ENCODE measurements around the gene KMT5B.

Gene KMT5B

GRCh38 chr11:68256331-68256741 is 43.2 kb upstream of the KMT5B start:
- WGBS = 51% methylated on average over 9 of the region's 9 CpGs
- H3K27me3 ChIP-seq (ENCODE audit: control insufficient read depth in 1 of 2, insufficient read depth in 1 of 2, low read length in 2 of 2) = no peaks in the 10 kb centered on the region

GRCh38 chr11:68255526-68255925 is 42.4 kb upstream of the KMT5B start:
- Histone ChIP-seq H3K18ac (ENCODE audit: low read depth in 1 of 2, low read length in 2 of 2) (peak overlapping the region in 1 of 2 experiments; percentile 51), H2BK120ac (ENCODE audit: low read depth, low read length) (no peak overlapping the region), H2AFZ (ENCODE audit: low read depth, low read length) (no peak overlapping the region), H3K27me3 (ENCODE audit: control insufficient read depth in 1 of 2, insufficient read depth in 1 of 2, low read length in 2 of 2) (no peaks in the 10 kb centered on the region), H3K79me1 (replicated peaks; ENCODE audit: low read length, poor library complexity, severe bottlenecking) (no peaks in the 10 kb centered on the region), H3K4me2 (ENCODE audit: low read length, poor library complexity, severe bottlenecking) (no peak overlapping the region), H4K91ac (ENCODE audit: low read length) (no peak overlapping the region), H4K8ac (ENCODE audit: low read length) (no peak overlapping the region), H3K4me3 (ENCODE audit: insufficient read depth in 1 of 2, low read depth in 1 of 2, low read length in 2 of 2) (no peak overlapping the region), H3K23ac (ENCODE audit: low read length in 2 of 2) (no peak overlapping the region), H3K9me3 (ENCODE audit: control insufficient read depth, low read length) (no peaks in the 10 kb centered on the region), H3K14ac (ENCODE audit: low read length in 2 of 2) (peak overlapping the region in 1 of 2 experiments; percentile 86), H3K27ac (ENCODE audit: low read length, poor library complexity, severe bottlenecking) (no peak overlapping the region), H3K4me1 (ENCODE audit: control insufficient read depth, insufficient read depth, low read depth, low read length) (peaks cover 19% of the 10 kb centered on the region), H2BK15ac (ENCODE audit: low read depth, poor library complexity, severe bottlenecking) (no peak overlapping the region), H3K36me3 (ENCODE audit: control insufficient read depth in 1 of 2, insufficient read depth in 2 of 2, low read depth in 1 of 2, low read length in 2 of 2) (peaks cover 2 to 6% of the 10 kb centered on the region in 2 experiments), H3K4ac (ENCODE audit: low read depth in 1 of 2, low read length in 2 of 2) (no peak overlapping the region), H3K9ac (ENCODE audit: low read length) (peak overlapping the region; percentile 0), H2AK5ac (ENCODE audit: low read length, severe bottlenecking) (no peak overlapping the region), H2BK5ac (ENCODE audit: low read depth, low read length, poor library complexity, severe bottlenecking) (no peak overlapping the region), H2BK12ac (ENCODE audit: low read length in 2 of 2) (peak overlapping the region in 1 of 2 experiments; percentile 52)
- WGBS = 75% methylated on average over 13 of the region's 13 CpGs
- peak; percentile 6 for DNase-seq

More at GRCh38 chr11:68256331-68256741, 43.2 kb upstream of the KMT5B start:
- Histone ChIP-seq H2BK120ac (ENCODE audit: low read depth, low read length) (no peak overlapping the region), H2BK5ac (ENCODE audit: low read depth, low read length, poor library complexity, severe bottlenecking) (peak overlapping the region; percentile 80), H3K9me3 (ENCODE audit: control insufficient read depth, low read length) (no peaks in the 10 kb centered on the region), H3K4me2 (ENCODE audit: low read length, poor library complexity, severe bottlenecking) (peak overlapping the region; percentile 44), H4K91ac (ENCODE audit: low read length) (no peak overlapping the region), H2BK12ac (ENCODE audit: low read length in 2 of 2) (peak overlapping the region in 1 of 2 experiments; percentile 11), H2AFZ (ENCODE audit: low read depth, low read length) (no peak overlapping the region), H2BK15ac (ENCODE audit: low read depth, poor library complexity, severe bottlenecking) (peak overlapping the region; percentile 29), H3K79me1 (replicated peaks; ENCODE audit: low read length, poor library complexity, severe bottlenecking) (no peaks in the 10 kb centered on the region), H3K14ac (ENCODE audit: low read length in 2 of 2) (no peak overlapping the region), H3K36me3 (ENCODE audit: control insufficient read depth in 1 of 2, insufficient read depth in 2 of 2, low read depth in 1 of 2, low read length in 2 of 2) (peaks cover 11 to 14% of the 10 kb centered on the region in 2 experiments), H4K8ac (ENCODE audit: low read length) (peak overlapping the region; percentile 91), H3K27ac (ENCODE audit: low read length, poor library complexity, severe bottlenecking) (peak overlapping the region; percentile 78), H3K4me3 (ENCODE audit: insufficient read depth in 1 of 2, low read depth in 1 of 2, low read length in 2 of 2) (no peak overlapping the region), H3K18ac (ENCODE audit: low read depth in 1 of 2, low read length in 2 of 2) (peak overlapping the region; percentile 1 to 55), H3K4me1 (ENCODE audit: control insufficient read depth, insufficient read depth, low read depth, low read length) (peaks cover 19% of the 10 kb centered on the region), H3K9ac (ENCODE audit: low read length) (peak overlapping the region; percentile 56), H2AK5ac (ENCODE audit: low read length, severe bottlenecking) (no peak overlapping the region), H3K23ac (ENCODE audit: low read length in 2 of 2) (no peak overlapping the region), H3K4ac (ENCODE audit: low read depth in 1 of 2, low read length in 2 of 2) (peak overlapping the region in 1 of 2 experiments; percentile 66)
- peak; percentile 57 for DNase-seq

- Histone ChIP-seq H3K27me3 (ENCODE audit: control insufficient read depth in 1 of 2, insufficient read depth in 1 of 2, low read length in 2 of 2) (no peaks in the 10 kb centered on the region), H3K9ac (ENCODE audit: low read length) (no peak overlapping the region), H3K18ac (ENCODE audit: low read depth in 1 of 2, low read length in 2 of 2) (no peak overlapping the region), H2BK15ac (ENCODE audit: low read depth, poor library complexity, severe bottlenecking) (no peak overlapping the region), H2AK5ac (ENCODE audit: low read length, severe bottlenecking) (no peak overlapping the region), H4K8ac (ENCODE audit: low read length) (no peak overlapping the region), H2BK12ac (ENCODE audit: low read length in 2 of 2) (no peak overlapping the region), H3K23ac (ENCODE audit: low read length in 2 of 2) (no peak overlapping the region), H2BK120ac (ENCODE audit: low read depth, low read length) (no peak overlapping the region), H3K4me2 (ENCODE audit: low read length, poor library complexity, severe bottlenecking) (no peak overlapping the region), H3K4me1 (ENCODE audit: control insufficient read depth, insufficient read depth, low read depth, low read length) (peaks cover 19% of the 10 kb centered on the region), H4K91ac (ENCODE audit: low read length) (no peak overlapping the region), H3K9me3 (ENCODE audit: control insufficient read depth, low read length) (no peaks in the 10 kb centered on the region), H2AFZ (ENCODE audit: low read depth, low read length) (no peak overlapping the region), H3K36me3 (ENCODE audit: control insufficient read depth in 1 of 2, insufficient read depth in 2 of 2, low read depth in 1 of 2, low read length in 2 of 2) (no peaks in the 10 kb centered on the region), H3K79me1 (replicated peaks; ENCODE audit: low read length, poor library complexity, severe bottlenecking) (no peaks in the 10 kb centered on the region), H3K27ac (ENCODE audit: low read length, poor library complexity, severe bottlenecking) (no peak overlapping the region), H2BK5ac (ENCODE audit: low read depth, low read length, poor library complexity, severe bottlenecking) (no peak overlapping the region), H3K4me3 (ENCODE audit: insufficient read depth in 1 of 2, low read depth in 1 of 2, low read length in 2 of 2) (no peak overlapping the region), H3K14ac (ENCODE audit: low read length in 2 of 2) (no peak overlapping the region), H3K4ac (ENCODE audit: low read depth in 1 of 2, low read length in 2 of 2) (no peak overlapping the region)
- DNase-seq = no peak
- WGBS = 86% methylated on average over 14 of the region's 14 CpGs
These were observed 41.3 kb upstream of the KMT5B start for GRCh38 chr11:68254421-68254820.

GRCh38 chr11:68251765-68252164 is 38.7 kb upstream of the KMT5B start:
- no peaks in the 10 kb centered on the region for H3K79me1 ChIP-seq (replicated peaks; ENCODE audit: low read length, poor library complexity, severe bottlenecking)
- H3K4me1 ChIP-seq (ENCODE audit: control insufficient read depth, insufficient read depth, low read depth, low read length) = peaks cover 12% of the 10 kb centered on the region
- no peak overlapping the region for H3K14ac ChIP-seq (ENCODE audit: low read length in 2 of 2)
- H3K4me3 ChIP-seq (ENCODE audit: insufficient read depth in 1 of 2, low read depth in 1 of 2, low read length in 2 of 2) = no peak overlapping the region
- H3K9ac ChIP-seq (ENCODE audit: low read length) = no peak overlapping the region
- H4K91ac ChIP-seq (ENCODE audit: low read length) = no peak overlapping the region
- H2BK15ac ChIP-seq (ENCODE audit: low read depth, poor library complexity, severe bottlenecking) = no peak overlapping the region
- H4K8ac ChIP-seq (ENCODE audit: low read length) = no peak overlapping the region
- WGBS = 94% methylated on average over 3 of the region's 3 CpGs
- H2AFZ ChIP-seq (ENCODE audit: low read depth, low read length) = no peak overlapping the region
- no peak overlapping the region for H2BK120ac ChIP-seq (ENCODE audit: low read depth, low read length)
- no peak overlapping the region for H3K23ac ChIP-seq (ENCODE audit: low read length in 2 of 2)
- H2BK5ac ChIP-seq (ENCODE audit: low read depth, low read length, poor library complexity, severe bottlenecking) = no peak overlapping the region
- no peaks in the 10 kb centered on the region for H3K9me3 ChIP-seq (ENCODE audit: control insufficient read depth, low read length)
- H3K27ac ChIP-seq (ENCODE audit: low read length, poor library complexity, severe bottlenecking) = no peak overlapping the region
- no peak overlapping the region for H3K18ac ChIP-seq (ENCODE audit: low read depth in 1 of 2, low read length in 2 of 2)
- H3K4me2 ChIP-seq (ENCODE audit: low read length, poor library complexity, severe bottlenecking) = no peak overlapping the region
- no peak for DNase-seq
- H3K27me3 ChIP-seq (ENCODE audit: control insufficient read depth in 1 of 2, insufficient read depth in 1 of 2, low read length in 2 of 2) = no peaks in the 10 kb centered on the region
- no peak overlapping the region for H2BK12ac ChIP-seq (ENCODE audit: low read length in 2 of 2)
- H2AK5ac ChIP-seq (ENCODE audit: low read length, severe bottlenecking) = no peak overlapping the region
- H3K36me3 ChIP-seq (ENCODE audit: control insufficient read depth in 1 of 2, insufficient read depth in 2 of 2, low read depth in 1 of 2, low read length in 2 of 2) = no peaks in the 10 kb centered on the region
- no peak overlapping the region for H3K4ac ChIP-seq (ENCODE audit: low read depth in 1 of 2, low read length in 2 of 2)
